Suprapubic skin (tissue), 4 donors: ENCODE measurements around the gene ZNF446. TPM values are rescaled to one million over a fixed set of nuclear protein-coding genes. Genes with fewer than 3 reads are reported as not detected.

Experiments
- DNase-seq, 2 donors: peaks; one replicate each; pipeline ENCODE4 v3.0.0-alpha.2; 2019; ENCODE audit warnings: low spot score in 2 of 2
- H3K27ac ChIP-seq: fragments of 200-600 bp; sonication (generic); one replicate; pipeline ENCODE4 v1.5.1; 2019
- H3K27me3 ChIP-seq: fragments of 200-600 bp; sonication (generic); one replicate; pipeline ENCODE4 v1.5.1; 2019
- H3K36me3 ChIP-seq: fragments of 200-600 bp; sonication (generic); one replicate; pipeline ENCODE4 v1.5.1; 2019
- H3K4me1 ChIP-seq: fragments of 200-600 bp; sonication (generic); one replicate; pipeline ENCODE4 v1.5.1; 2019
- H3K4me3 ChIP-seq: fragments of 200-600 bp; sonication (generic); one replicate; pipeline ENCODE4 v1.5.1; 2019; ENCODE audit warnings: mild to moderate bottlenecking
- H3K9me3 ChIP-seq: fragments of 200-600 bp; sonication (generic); one replicate; pipeline ENCODE4 v1.5.1; 2019
- CTCF ChIP-seq, 2 donors: fragments of 200-600 bp in 1 of 2; fragments of 450-650 bp in 1 of 2; sonication (generic) in 1 of 2; IDR thresholded peaks; one replicate each; pipeline ENCODE4 v1.5.1; 2016 to 2019; ENCODE audit warnings: antibody characterized with exemption in 2 of 2, mild to moderate bottlenecking in 1 of 2, moderate library complexity in 1 of 2
- EP300 ChIP-seq: sonication (generic); formaldehyde crosslinking; IDR thresholded peaks from one replicate; pipeline ENCODE4 v1.6.1; 2017; ENCODE audit warnings: antibody characterized with exemption
- POLR2A ChIP-seq, 2 donors: fragments of 450-650 bp; IDR thresholded peaks; one replicate each; pipeline ENCODE4 v1.6.1; 2017; ENCODE audit warnings: antibody characterized with exemption in 2 of 2, mild to moderate bottlenecking in 2 of 2, moderate library complexity in 2 of 2
- POLR2AphosphoS5 ChIP-seq, 3 donors: sonication (generic); formaldehyde crosslinking; IDR thresholded peaks; one replicate each; pipeline ENCODE4 v1.6.1; 2017; ENCODE audit warnings: antibody characterized with exemption in 3 of 3
- WGBS: methylation state at CpG from one replicate; pipeline ENCODE4 v1.1.5; 2018; 5-methylcytosine and 5-hydroxymethylcytosine counted together
- total RNA-seq, 4 donors: library from RNA; depleted of rRNA; stranded (reverse); fragments of >200 nt; gene quantifications; one replicate each; pipeline ENCODE4 v1.1.0, GENCODE V29; 2016

ZNF446 gene
- total RNA-seq, 4 donors from 2014 or later, result 19.8 to 38.8 (median 24.0) TPM

GRCh38 chr19:58477871-58478270 is 1.7 kb downstream of the ZNF446 start:
- Histone ChIP-seq H3K4me3 (no peak overlapping the region), H3K27me3 (no peaks in the 10 kb centered on the region), H3K36me3 (peaks cover 39% of the 10 kb centered on the region), H3K27ac (no peak overlapping the region), H3K9me3 (no peaks in the 10 kb centered on the region), H3K4me1 (peaks cover 20% of the 10 kb centered on the region)
- WGBS, result no CpG with 5 or more reads among the region's 1 CpG
- DNase-seq, result no peak
- TF ChIP-seq CTCF (IDR thresholded peaks at IDR 0.05) (no peak), EP300 (no peak), POLR2A (IDR thresholded peaks at IDR 0.05) (no peak), POLR2AphosphoS5 (IDR thresholded peaks at IDR 0.05) (no peak)

GRCh38 chr19:58479303-58479702 is 3.2 kb downstream of the ZNF446 start:
- DNase-seq, result no peak
- Histone ChIP-seq H3K36me3 (peaks cover 33% of the 10 kb centered on the region), H3K4me3 (no peak overlapping the region), H3K27me3 (no peaks in the 10 kb centered on the region), H3K27ac (no peak overlapping the region), H3K9me3 (no peaks in the 10 kb centered on the region), H3K4me1 (peaks cover 20% of the 10 kb centered on the region)
- WGBS, result 90% methylated on average over 5 of the region's 7 CpGs
- TF ChIP-seq POLR2A (IDR thresholded peaks at IDR 0.05) (no peak), CTCF (IDR thresholded peaks at IDR 0.05) (no peak), POLR2AphosphoS5 (IDR thresholded peaks at IDR 0.05) (no peak), EP300 (no peak)

- Histone ChIP-seq H3K4me1 (peaks cover 19% of the 10 kb centered on the region), H3K27ac (no peak overlapping the region), H3K27me3 (no peaks in the 10 kb centered on the region), H3K4me3 (no peak overlapping the region), H3K9me3 (no peaks in the 10 kb centered on the region), H3K36me3 (peaks cover 33% of the 10 kb centered on the region)
- TF ChIP-seq CTCF (IDR thresholded peaks at IDR 0.05) (no peak), POLR2A (IDR thresholded peaks at IDR 0.05) (no peak), EP300 (no peak), POLR2AphosphoS5 (IDR thresholded peaks at IDR 0.05) (no peak)
- WGBS, result 90% methylated on average over 10 of the region's 28 CpGs
- no peak for DNase-seq
These were observed 3.8 kb downstream of the ZNF446 start for GRCh38 chr19:58479736-58480480.

GRCh38 chr19:58480481-58480830 is 4.3 kb downstream of the ZNF446 start:
- peaks cover 13% of the 10 kb centered on the region for H3K4me1 ChIP-seq
- H3K36me3 ChIP-seq, result peaks cover 33% of the 10 kb centered on the region
- H3K4me3 ChIP-seq, result no peak overlapping the region
- no peak for DNase-seq
- no peak overlapping the region for H3K27ac ChIP-seq
- 89% methylated on average over 9 of the region's 20 CpGs for WGBS
- no peaks in the 10 kb centered on the region for H3K27me3 ChIP-seq
- no peaks in the 10 kb centered on the region for H3K9me3 ChIP-seq
- TF ChIP-seq EP300, result no peak
- TF ChIP-seq POLR2AphosphoS5 (IDR thresholded peaks at IDR 0.05), result no peak
- TF ChIP-seq POLR2A (IDR thresholded peaks at IDR 0.05), result no peak
- TF ChIP-seq CTCF (IDR thresholded peaks at IDR 0.05), result no peak

GRCh38 chr19:58480831-58481230 is 4.7 kb downstream of the ZNF446 start:
- Histone ChIP-seq H3K9me3 (no peaks in the 10 kb centered on the region), H3K27me3 (no peaks in the 10 kb centered on the region), H3K36me3 (peaks cover 33% of the 10 kb centered on the region), H3K27ac (no peak overlapping the region), H3K4me3 (no peak overlapping the region), H3K4me1 (peaks cover 12% of the 10 kb centered on the region)
- no peak for DNase-seq
- no peak for TF ChIP-seq EP300
- TF ChIP-seq POLR2A (IDR thresholded peaks at IDR 0.05), result no peak
- no peak for TF ChIP-seq CTCF (IDR thresholded peaks at IDR 0.05)
- no peak for TF ChIP-seq POLR2AphosphoS5 (IDR thresholded peaks at IDR 0.05)
- WGBS, result 92% methylated on average over 2 of the region's 2 CpGs
